ENCODE results near the gene BLVRA.

DNA sequence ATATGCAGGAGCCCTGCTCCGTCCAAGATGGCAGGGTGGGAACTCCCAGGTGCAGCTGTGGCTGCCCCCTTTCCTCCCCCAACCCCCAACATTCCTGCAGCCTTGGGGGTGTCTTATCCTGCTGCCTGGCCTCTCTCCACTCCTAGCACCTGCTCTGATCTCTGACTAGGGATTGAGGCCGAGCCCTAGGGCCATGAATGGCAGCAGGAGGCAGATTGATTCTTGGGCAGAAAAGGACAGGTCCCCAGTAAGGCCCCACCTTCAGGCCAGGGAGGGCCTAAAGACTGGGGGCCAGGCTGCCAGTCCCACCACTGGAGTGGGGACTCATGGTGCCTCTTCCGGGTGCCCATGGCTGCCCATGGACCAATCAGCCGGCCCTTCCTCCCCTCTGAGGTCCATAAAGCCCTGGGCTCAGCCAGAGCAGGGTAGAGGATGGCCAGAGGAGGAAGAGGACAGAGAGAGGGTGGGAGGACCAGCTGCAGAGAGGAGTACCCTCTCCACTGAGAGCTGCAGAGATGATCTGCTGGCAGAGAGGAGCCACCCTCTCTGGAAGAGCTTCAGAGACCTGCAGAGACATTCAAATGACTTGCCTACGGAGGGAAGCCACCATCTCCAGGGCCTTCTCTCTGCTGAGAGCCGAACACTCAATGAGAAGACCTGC lies 20.9 kb upstream of the BLVRA start:
- TF ChIP-seq POLR2AphosphoS5 (IDR thresholded peaks at IDR 0.05) (no peak), CTCF (IDR thresholded peaks at IDR 0.05) (no peak), POLR2A (IDR thresholded peaks at IDR 0.05) (no peak)
